ENCODE results near the gene KHDC4. TPM values are rescaled to one million over a fixed set of nuclear protein-coding genes. Genes with fewer than 3 reads are reported as not detected.

KHDC4 gene
- total RNA-seq, 2 donors from 2014 or later: 93.3 to 98.7 TPM

GRCh38 chr1:155975375-155976061, 41.3 kb upstream of the KHDC4 start:
- peaks cover 15 to 27% of the 10 kb centered on the region in 2 donors for H3K36me3 Mint-ChIP-seq (ENCODE audit: insufficient read depth in 2 of 2)
- ATAC-seq (replicated peaks in 1 of 2) (no peak), DNase-seq (no peak)
- peak overlapping the region; percentile 87 to 91 for H3K4me3 Mint-ChIP-seq
- no peaks in the 10 kb centered on the region for H3K9me3 Mint-ChIP-seq
- no peaks in the 10 kb centered on the region for H3K27me3 Mint-ChIP-seq (ENCODE audit: low read depth)
- H3K27ac Mint-ChIP-seq: peak overlapping the region; percentile 81
- H3K4me1 Mint-ChIP-seq (ENCODE audit: low read depth): peaks cover 77% of the 10 kb centered on the region

- Mint-ChIP-seq H3K36me3 (ENCODE audit: insufficient read depth in 2 of 2) (peaks cover 17 to 26% of the 10 kb centered on the region in 2 donors), H3K27me3 (ENCODE audit: low read depth) (no peaks in the 10 kb centered on the region), H3K4me3 (peak overlapping the region; percentile 87 to 91), H3K27ac (peak overlapping the region; percentile 94), H3K9me3 (no peaks in the 10 kb centered on the region), H3K4me1 (ENCODE audit: low read depth) (peaks cover 77% of the 10 kb centered on the region)
- ATAC-seq (replicated peaks in 1 of 2) (no peak), DNase-seq (no peak)
Measured at GRCh38 chr1:155974208-155975115, 40.2 kb upstream of the KHDC4 start.

- peak overlapping the region; percentile 77 to 91 for H3K4me3 Mint-ChIP-seq
- H3K27ac Mint-ChIP-seq: peak overlapping the region; percentile 94
Measured at GRCh38 chr1:155973723-155974122, 39.5 kb upstream of the KHDC4 start.

GRCh38 chr1:155971910-155972809, 37.9 kb upstream of the KHDC4 start:
- Mint-ChIP-seq H3K36me3 (ENCODE audit: insufficient read depth in 2 of 2) (peaks cover 17 to 33% of the 10 kb centered on the region in 2 donors), H3K4me3 (peak overlapping the region; percentile 66 to 77)

More at GRCh38 chr1:155973723-155974122, 39.5 kb upstream of the KHDC4 start:
- ATAC-seq (replicated peaks in 1 of 2) (no peak), DNase-seq (no peak)
- Mint-ChIP-seq H3K27me3 (ENCODE audit: low read depth) (no peaks in the 10 kb centered on the region), H3K9me3 (no peaks in the 10 kb centered on the region), H3K4me1 (ENCODE audit: low read depth) (peaks cover 83% of the 10 kb centered on the region), H3K36me3 (ENCODE audit: insufficient read depth in 2 of 2) (peaks cover 20 to 30% of the 10 kb centered on the region in 2 donors)

GRCh38 chr1:155970531-155971167, 36.4 kb upstream of the KHDC4 start:
- H3K4me3 Mint-ChIP-seq: peak overlapping the region; percentile 67 to 76
- no peaks in the 10 kb centered on the region for H3K27me3 Mint-ChIP-seq (ENCODE audit: low read depth)
- ATAC-seq (replicated peaks in 1 of 2) (peak; percentile 81 to 83), DNase-seq (peak; percentile 47 to 50)
- H3K9me3 Mint-ChIP-seq: no peaks in the 10 kb centered on the region
- peaks cover 11 to 33% of the 10 kb centered on the region in 2 donors for H3K36me3 Mint-ChIP-seq (ENCODE audit: insufficient read depth in 2 of 2)
- peak overlapping the region; percentile 82 for H3K27ac Mint-ChIP-seq
- H3K4me1 Mint-ChIP-seq (ENCODE audit: low read depth): peaks cover 95% of the 10 kb centered on the region

More at GRCh38 chr1:155971910-155972809, 37.9 kb upstream of the KHDC4 start:
- peaks cover 98% of the 10 kb centered on the region for H3K4me1 Mint-ChIP-seq (ENCODE audit: low read depth)
- no peaks in the 10 kb centered on the region for H3K9me3 Mint-ChIP-seq
- ATAC-seq (replicated peaks in 1 of 2): no peak
- no peak for DNase-seq
- H3K27ac Mint-ChIP-seq: peak overlapping the region; percentile 94
- no peaks in the 10 kb centered on the region for H3K27me3 Mint-ChIP-seq (ENCODE audit: low read depth)

- Mint-ChIP-seq H3K4me1 (ENCODE audit: low read depth) (peaks cover 83% of the 10 kb centered on the region), H3K36me3 (ENCODE audit: insufficient read depth in 2 of 2) (peaks cover 10 to 40% of the 10 kb centered on the region in 2 donors), H3K4me3 (peak overlapping the region; percentile 67 to 76), H3K27me3 (ENCODE audit: low read depth) (no peaks in the 10 kb centered on the region), H3K27ac (peak overlapping the region; percentile 97), H3K9me3 (no peaks in the 10 kb centered on the region)
- no peak for DNase-seq
- no peak for ATAC-seq (replicated peaks in 1 of 2)
Measured at GRCh38 chr1:155969377-155969791, 35.2 kb upstream of the KHDC4 start.

- peaks cover 10 to 40% of the 10 kb centered on the region in 2 donors for H3K36me3 Mint-ChIP-seq (ENCODE audit: insufficient read depth in 2 of 2)
Measured at GRCh38 chr1:155968670-155969069, 34.5 kb upstream of the KHDC4 start.

GRCh38 chr1:155968051-155968400, 33.8 kb upstream of the KHDC4 start:
- DNase-seq (no peak), ATAC-seq (replicated peaks in 1 of 2) (no peak)
- H3K27ac Mint-ChIP-seq: peak overlapping the region; percentile 97
- H3K9me3 Mint-ChIP-seq: no peaks in the 10 kb centered on the region
- H3K4me3 Mint-ChIP-seq: peak overlapping the region; percentile 23 to 52
- peaks cover 10 to 36% of the 10 kb centered on the region in 2 donors for H3K36me3 Mint-ChIP-seq (ENCODE audit: insufficient read depth in 2 of 2)
- no peaks in the 10 kb centered on the region for H3K27me3 Mint-ChIP-seq (ENCODE audit: low read depth)
- H3K4me1 Mint-ChIP-seq (ENCODE audit: low read depth): peaks cover 70% of the 10 kb centered on the region

More at GRCh38 chr1:155968670-155969069, 34.5 kb upstream of the KHDC4 start:
- Mint-ChIP-seq H3K4me1 (ENCODE audit: low read depth) (peaks cover 77% of the 10 kb centered on the region), H3K27me3 (ENCODE audit: low read depth) (no peaks in the 10 kb centered on the region), H3K27ac (peak overlapping the region; percentile 97), H3K4me3 (peak overlapping the region; percentile 23 to 52), H3K9me3 (no peaks in the 10 kb centered on the region)
- ATAC-seq (replicated peaks in 1 of 2) (no peak), DNase-seq (no peak)

- Mint-ChIP-seq H3K27ac (peak overlapping the region; percentile 97), H3K4me1 (ENCODE audit: low read depth) (peaks cover 65% of the 10 kb centered on the region), H3K9me3 (no peaks in the 10 kb centered on the region), H3K27me3 (ENCODE audit: low read depth) (no peaks in the 10 kb centered on the region), H3K36me3 (ENCODE audit: insufficient read depth in 2 of 2) (peaks cover 13 to 35% of the 10 kb centered on the region in 2 donors), H3K4me3 (peak overlapping the region; percentile 23 to 49)
- ATAC-seq (replicated peaks in 1 of 2) (no peak), DNase-seq (no peak)
Measured at GRCh38 chr1:155967341-155968050, 33.3 kb upstream of the KHDC4 start.

GRCh38 chr1:155966750-155967149, 32.5 kb upstream of the KHDC4 start:
- H3K36me3 Mint-ChIP-seq (ENCODE audit: insufficient read depth in 2 of 2): peaks cover 13 to 40% of the 10 kb centered on the region in 2 donors
- no peak for ATAC-seq (replicated peaks in 1 of 2)

GRCh38 chr1:155966135-155966534, 31.9 kb upstream of the KHDC4 start:
- Mint-ChIP-seq H3K4me3 (no peak overlapping the region), H3K4me1 (ENCODE audit: low read depth) (peaks cover 58% of the 10 kb centered on the region), H3K27ac (peak overlapping the region; percentile 61), H3K36me3 (ENCODE audit: insufficient read depth in 2 of 2) (peaks cover 13 to 41% of the 10 kb centered on the region in 2 donors), H3K9me3 (no peaks in the 10 kb centered on the region), H3K27me3 (ENCODE audit: low read depth) (no peaks in the 10 kb centered on the region)
- ATAC-seq (replicated peaks in 1 of 2): no peak
- no peak for DNase-seq

More at GRCh38 chr1:155966750-155967149, 32.5 kb upstream of the KHDC4 start:
- no peak overlapping the region for H3K4me3 Mint-ChIP-seq
- H3K9me3 Mint-ChIP-seq: no peaks in the 10 kb centered on the region
- DNase-seq: no peak
- peaks cover 62% of the 10 kb centered on the region for H3K4me1 Mint-ChIP-seq (ENCODE audit: low read depth)
- peak overlapping the region; percentile 97 for H3K27ac Mint-ChIP-seq
- H3K27me3 Mint-ChIP-seq (ENCODE audit: low read depth): no peaks in the 10 kb centered on the region
